Kidney epithelial cell (primary cell): ENCODE data around the gene GPC6. TPM values are rescaled to one million over a fixed set of nuclear protein-coding genes. Genes with fewer than 3 reads are reported as not detected.

Experiments used
- DNase-seq: peaks from one replicate; pipeline ENCODE4 v3.0.0-alpha.2; 2010; ENCODE audit warnings: low read depth
- H3K27me3 ChIP-seq: 2 replicates; pipeline ENCODE4 v1.6.0; 2011; ENCODE audit warnings: low read length; ENCODE audit not compliant: control insufficient read depth, insufficient read depth
- H3K36me3 ChIP-seq: 2 replicates; pipeline ENCODE4 v1.5.1; 2011; ENCODE audit warnings: low read length; ENCODE audit not compliant: control insufficient read depth, insufficient read depth
- H3K4me3 ChIP-seq: 2 replicates; pipeline ENCODE4 v1.5.1; 2011; ENCODE audit warnings: low read depth, mild to moderate bottlenecking, control low read depth, low read length
- CTCF ChIP-seq: IDR thresholded peaks from 2 replicates; pipeline ENCODE4 v1.5.1; 2011; ENCODE audit warnings: mild to moderate bottlenecking, moderate library complexity, low read length, control low read depth, inconsistent platforms; ENCODE audit not compliant: insufficient read depth, poor library complexity, severe bottlenecking
- total RNA-seq: library from RNA; depleted of rRNA; stranded (reverse); fragments of >200 nt; gene quantifications from 2 replicates; pipeline ENCODE4 v1.2.3, GENCODE V29; 2015

GPC6 gene
- total RNA-seq, 1 donor from 2014 or later, result 62.7 TPM

- no peak for DNase-seq
- no peaks in the 10 kb centered on the region for H3K36me3 ChIP-seq
- no peak overlapping the region for H3K4me3 ChIP-seq
- TF ChIP-seq CTCF, result no peak
- H3K27me3 ChIP-seq, result no peaks in the 10 kb centered on the region
Observed at GRCh38 chr13:94359875-94360274, 1133.3 kb downstream of the GPC6 start.

- H3K36me3 ChIP-seq, result no peaks in the 10 kb centered on the region
- H3K27me3 ChIP-seq, result no peaks in the 10 kb centered on the region
- H3K4me3 ChIP-seq, result no peak overlapping the region
- DNase-seq, result peak; percentile 63
- TF ChIP-seq CTCF, result peak; percentile 70
Observed at GRCh38 chr13:94362411-94362909, 1135.9 kb downstream of the GPC6 start.

- Histone ChIP-seq H3K36me3 (no peaks in the 10 kb centered on the region), H3K27me3 (no peaks in the 10 kb centered on the region), H3K4me3 (no peak overlapping the region)
- TF ChIP-seq CTCF, result no peak
- DNase-seq, result no peak
Observed at GRCh38 chr13:94366677-94367076, 1140.1 kb downstream of the GPC6 start.

- H3K27me3 ChIP-seq, result no peaks in the 10 kb centered on the region
- DNase-seq, result no peak
- H3K4me3 ChIP-seq, result no peak overlapping the region
- no peaks in the 10 kb centered on the region for H3K36me3 ChIP-seq
- TF ChIP-seq CTCF, result no peak
Observed at GRCh38 chr13:94369972-94370436, 1143.4 kb downstream of the GPC6 start.

GRCh38 chr13:94371855-94372254, 1145.2 kb downstream of the GPC6 start:
- Histone ChIP-seq H3K27me3 (no peaks in the 10 kb centered on the region), H3K4me3 (no peak overlapping the region), H3K36me3 (no peaks in the 10 kb centered on the region)
- no peak for DNase-seq
- no peak for TF ChIP-seq CTCF

GRCh38 chr13:94382517-94382916, 1155.9 kb downstream of the GPC6 start:
- Histone ChIP-seq H3K4me3 (no peak overlapping the region), H3K36me3 (no peaks in the 10 kb centered on the region), H3K27me3 (no peaks in the 10 kb centered on the region)
- no peak for TF ChIP-seq CTCF
- no peak for DNase-seq
